Heart left ventricle (tissue), 13 donors: ENCODE results near the gene CMIP.

ENCODE experiments used
- POLR2A ChIP-seq, 2 donors: fragments of 450-650 bp; IDR thresholded peaks; one replicate each; pipeline ENCODE4 v1.6.1; 2017; ENCODE audit warnings: antibody characterized with exemption in 2 of 2, mild to moderate bottlenecking in 2 of 2, moderate library complexity in 2 of 2
- TF ChIP-seq, protein P1 (sequence below), 12 donors: fragments of 200-600 bp; sonication (generic) in 4 of 12; IDR thresholded peaks; one replicate each; pipeline versions ENCODE4 v1.5.0 to v1.8.0; 2018 to 2022; ENCODE audit warnings: antibody characterized with exemption in 12 of 12, mild to moderate bottlenecking in 5 of 12
- donor health status: ischemic (EF 13 %, LVEDD 7.1; RV severe dilation, severe dysfunction).
- donor health status: DM: no; HTN: yes; CAD: no.
- donor health status: DM: no; HTN: no; CAD: no.
- donor health status: ischemic (EF 25% LVEDD 6.9; RV normal size, moderate dysfunction).
- donor health status: ischemic (EF 25% LVEDD 5.7; RV mildly dilated, moderate dysfunction).
- donor health status: ischemic (EF 35%, LVEDD 5.7; RV mildly dilated, moderate dysfunction).
- donor health status: nonischemic (EF 11% LVEDD 7.7; RV severe dilation, severe dysfunction).
- donor health status: DM: yes; HTN: yes; CAD: no.
- donor health status: PGD.
- donor health status: ischemic (EF 29% LVEDD 5.4; RV normal size, mild dysfunction).
- donor health status: nonischemic (EF 23%, LVEDD 6.1; RV moderate dilation, normal function).

DNA sequence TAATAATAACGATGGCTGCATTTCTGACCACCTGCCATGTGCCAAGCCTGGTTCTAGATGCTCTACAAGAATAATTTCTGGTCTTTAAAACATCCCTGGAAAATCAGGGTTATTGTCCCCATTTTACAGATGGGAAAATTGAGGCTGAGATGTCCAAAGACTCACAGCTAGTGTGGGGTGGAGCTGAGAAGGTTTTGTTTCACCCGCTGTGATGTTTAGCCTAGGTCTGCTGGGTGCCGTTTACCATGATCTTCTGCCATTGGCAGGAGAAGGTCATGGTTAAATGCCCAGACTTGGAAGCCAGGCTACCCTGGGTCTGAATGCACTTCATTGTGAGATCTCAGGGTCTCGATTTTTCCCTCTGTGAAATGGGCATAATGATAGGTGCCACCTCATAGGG is 175.4 kb downstream of the CMIP start:
- TF ChIP-seq, protein P1, sequence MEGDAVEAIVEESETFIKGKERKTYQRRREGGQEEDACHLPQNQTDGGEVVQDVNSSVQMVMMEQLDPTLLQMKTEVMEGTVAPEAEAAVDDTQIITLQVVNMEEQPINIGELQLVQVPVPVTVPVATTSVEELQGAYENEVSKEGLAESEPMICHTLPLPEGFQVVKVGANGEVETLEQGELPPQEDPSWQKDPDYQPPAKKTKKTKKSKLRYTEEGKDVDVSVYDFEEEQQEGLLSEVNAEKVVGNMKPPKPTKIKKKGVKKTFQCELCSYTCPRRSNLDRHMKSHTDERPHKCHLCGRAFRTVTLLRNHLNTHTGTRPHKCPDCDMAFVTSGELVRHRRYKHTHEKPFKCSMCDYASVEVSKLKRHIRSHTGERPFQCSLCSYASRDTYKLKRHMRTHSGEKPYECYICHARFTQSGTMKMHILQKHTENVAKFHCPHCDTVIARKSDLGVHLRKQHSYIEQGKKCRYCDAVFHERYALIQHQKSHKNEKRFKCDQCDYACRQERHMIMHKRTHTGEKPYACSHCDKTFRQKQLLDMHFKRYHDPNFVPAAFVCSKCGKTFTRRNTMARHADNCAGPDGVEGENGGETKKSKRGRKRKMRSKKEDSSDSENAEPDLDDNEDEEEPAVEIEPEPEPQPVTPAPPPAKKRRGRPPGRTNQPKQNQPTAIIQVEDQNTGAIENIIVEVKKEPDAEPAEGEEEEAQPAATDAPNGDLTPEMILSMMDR (IDR thresholded peaks at IDR 0.05): no peak
- no peak for TF ChIP-seq POLR2A (IDR thresholded peaks at IDR 0.05)
